ENCODE results near the gene RNGTT.

The RNGTT gene

DNA sequence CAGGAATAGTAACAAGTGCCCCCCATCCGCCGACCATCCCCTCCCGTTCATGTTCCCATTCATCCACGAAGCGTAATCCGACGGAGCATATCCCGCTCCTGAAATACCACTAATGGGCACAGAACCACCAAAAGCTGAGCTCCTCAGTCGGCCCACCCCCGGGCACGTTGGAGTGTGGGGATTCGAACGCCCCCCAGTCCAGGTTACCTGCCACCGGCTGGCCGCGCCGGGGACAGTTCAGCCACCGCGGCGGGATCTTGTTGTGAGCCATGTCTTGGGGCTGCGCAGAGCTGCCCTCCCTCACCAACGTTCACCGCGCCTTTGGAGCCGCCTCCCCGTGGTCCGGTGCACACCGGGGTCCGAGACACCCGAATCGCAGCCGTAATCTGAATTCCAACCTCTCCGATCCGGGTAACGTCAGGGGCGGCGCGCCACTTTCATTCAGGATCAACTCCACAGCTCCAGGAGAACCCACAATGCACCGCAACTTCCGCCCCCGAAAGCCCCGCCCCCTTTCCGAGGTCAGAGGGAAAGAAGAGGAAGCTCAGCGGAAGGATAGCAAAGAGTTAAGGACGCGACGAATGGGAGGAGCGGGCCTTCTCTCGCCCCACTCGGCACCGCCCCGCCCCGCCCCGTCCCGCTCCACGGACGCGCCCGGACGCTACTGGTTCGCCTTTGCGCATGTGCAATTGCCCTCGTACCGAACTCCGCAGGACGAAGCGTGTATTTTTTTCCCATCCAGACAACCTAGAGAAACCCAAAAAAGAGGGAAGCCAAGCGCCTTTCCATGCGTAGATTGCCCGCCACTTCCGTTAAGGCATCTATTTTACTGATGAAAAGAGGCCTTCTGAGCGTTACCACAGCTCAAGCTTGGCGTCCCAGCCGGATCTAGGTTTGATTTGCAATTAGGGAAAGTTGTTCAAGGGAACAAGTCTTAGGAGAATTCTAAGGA, at the start of gene RNGTT:
Gene RNGTT, minus strand, starts transcription at position 480 of the 952 bp plus-strand sequence. Its CDS starts 209 bp downstream, at position 271.
- Mint-ChIP-seq H3K27me3 (no peaks in the 10 kb centered on the region), H3K4me1 (peaks cover 42% of the 10 kb centered on the region), H3K4me3 (peak within 1 kb of the TSS; percentile 99), H3K9me3 (no peaks in the 10 kb centered on the region), H3K27ac (peak within 1 kb of the TSS; percentile 98 to 99)
- ATAC-seq (peak; percentile 100), DNase-seq (peak; percentile 94 to 96)

DNA sequence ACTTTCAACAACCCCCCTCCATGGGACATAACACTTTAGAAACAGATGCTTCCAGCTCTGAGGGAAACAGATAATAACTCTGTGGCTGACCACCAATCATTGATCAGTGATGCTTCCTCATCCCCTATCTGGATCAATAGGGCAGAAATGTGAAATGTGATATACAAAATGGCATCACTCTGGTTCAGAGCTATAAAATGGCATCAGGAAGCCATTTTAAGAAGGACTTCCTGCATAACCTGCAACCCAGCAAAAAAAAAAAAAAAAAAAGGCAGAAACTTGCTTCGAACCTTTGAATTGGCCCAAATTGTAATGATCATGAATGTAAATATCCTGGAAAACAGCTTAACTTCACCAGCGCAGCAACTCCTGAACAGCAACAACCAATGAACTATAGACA, 48.0 kb upstream of the RNGTT start:
- ATAC-seq (no peak), DNase-seq (no peak)
- Mint-ChIP-seq H3K4me3 (no peak overlapping the region), H3K4me1 (peaks cover 16% of the 10 kb centered on the region), H3K27me3 (no peaks in the 10 kb centered on the region), H3K9me3 (peaks cover 7 to 19% of the 10 kb centered on the region in 2 donors), H3K27ac (no peak overlapping the region)

DNA sequence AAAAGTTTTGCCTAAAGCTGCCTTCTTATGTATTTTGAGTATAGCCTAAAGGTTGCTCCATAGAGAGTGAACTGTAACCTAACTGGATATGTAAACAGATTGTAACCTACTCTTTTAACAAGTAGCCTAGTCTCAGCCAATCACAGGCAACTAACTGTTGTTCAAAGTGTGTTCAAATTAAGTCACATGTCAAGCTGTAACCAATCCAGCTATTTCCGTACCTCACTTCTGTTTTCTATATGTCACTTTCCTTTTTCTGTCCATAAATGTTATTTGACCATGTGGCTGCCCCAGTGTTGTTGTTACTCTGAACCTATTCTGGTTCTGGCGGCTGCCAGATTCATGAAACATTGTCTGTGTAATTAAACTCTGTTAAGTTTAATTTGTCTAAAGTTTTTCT, 47.4 kb upstream of the RNGTT start:
- no peak overlapping the region for H3K4me3 Mint-ChIP-seq
- H3K27ac Mint-ChIP-seq: no peak overlapping the region
- ATAC-seq (no peak), DNase-seq (no peak)
- no peaks in the 10 kb centered on the region for H3K27me3 Mint-ChIP-seq
- H3K4me1 Mint-ChIP-seq: peaks cover 16% of the 10 kb centered on the region
- peaks cover under 1 to 13% of the 10 kb centered on the region in 2 donors for H3K9me3 Mint-ChIP-seq

DNA sequence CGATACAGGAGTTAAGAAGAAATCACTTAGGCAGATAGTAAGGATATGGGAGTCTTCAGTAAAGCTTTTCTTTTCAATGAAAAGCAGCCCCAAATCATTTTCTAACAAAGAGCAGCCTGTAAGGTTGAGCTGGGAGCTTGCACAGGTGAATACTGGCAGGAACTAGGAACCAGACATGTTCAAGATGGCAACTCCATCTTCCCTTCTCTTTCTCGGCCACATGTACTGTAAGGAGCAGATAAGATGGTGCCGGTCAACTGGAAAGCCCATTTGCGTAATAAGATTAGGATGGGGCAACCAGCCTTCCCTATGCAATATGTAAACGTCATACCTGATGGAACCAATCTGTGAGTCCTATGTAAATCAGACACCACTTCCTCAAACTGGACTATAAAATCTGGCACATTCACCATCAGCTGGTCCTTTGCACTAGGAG, 46.2 kb upstream of the RNGTT start:
- ATAC-seq: no peak
- H3K27ac Mint-ChIP-seq: no peak overlapping the region

DNA sequence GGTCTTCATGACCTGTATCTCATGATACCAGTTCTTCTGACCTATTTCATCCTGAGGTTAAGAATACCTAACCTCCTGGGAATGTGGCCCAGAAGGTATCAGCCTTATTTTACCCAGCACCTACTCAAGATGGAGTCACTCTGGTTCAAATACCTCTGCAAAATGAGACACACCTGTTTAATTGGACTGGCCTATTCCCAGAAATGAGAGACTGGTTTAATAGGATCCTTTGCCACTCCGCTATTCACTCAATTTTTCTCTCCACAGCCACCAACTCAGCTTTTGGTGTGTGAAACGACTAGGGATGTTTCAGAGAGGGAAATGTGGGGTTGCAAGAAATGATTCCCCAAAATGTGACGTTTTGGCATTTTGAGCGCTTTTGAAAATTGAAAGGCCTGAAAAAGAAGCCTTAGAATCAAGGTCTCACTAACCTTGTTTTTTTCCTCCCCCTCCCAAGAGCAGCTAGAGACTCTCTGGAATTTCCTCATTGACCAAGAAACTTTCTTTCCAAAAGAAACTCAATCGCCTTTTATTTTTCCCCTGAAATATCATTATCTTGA, 45.5 kb upstream of the RNGTT start:
- Mint-ChIP-seq H3K27ac (no peak overlapping the region), H3K4me3 (no peak overlapping the region), H3K4me1 (peaks cover 16% of the 10 kb centered on the region), H3K27me3 (no peaks in the 10 kb centered on the region), H3K9me3 (peaks cover 0 to 11% of the 10 kb centered on the region in 2 donors)
- DNase-seq (no peak), ATAC-seq (no peak)

More for the DNA sequence above, 46.2 kb upstream of the RNGTT start:
- H3K9me3 Mint-ChIP-seq: peaks cover 0 to 11% of the 10 kb centered on the region in 2 donors
- peaks cover 16% of the 10 kb centered on the region for H3K4me1 Mint-ChIP-seq
- no peak overlapping the region for H3K4me3 Mint-ChIP-seq
- no peaks in the 10 kb centered on the region for H3K27me3 Mint-ChIP-seq
- DNase-seq: no peak

DNA sequence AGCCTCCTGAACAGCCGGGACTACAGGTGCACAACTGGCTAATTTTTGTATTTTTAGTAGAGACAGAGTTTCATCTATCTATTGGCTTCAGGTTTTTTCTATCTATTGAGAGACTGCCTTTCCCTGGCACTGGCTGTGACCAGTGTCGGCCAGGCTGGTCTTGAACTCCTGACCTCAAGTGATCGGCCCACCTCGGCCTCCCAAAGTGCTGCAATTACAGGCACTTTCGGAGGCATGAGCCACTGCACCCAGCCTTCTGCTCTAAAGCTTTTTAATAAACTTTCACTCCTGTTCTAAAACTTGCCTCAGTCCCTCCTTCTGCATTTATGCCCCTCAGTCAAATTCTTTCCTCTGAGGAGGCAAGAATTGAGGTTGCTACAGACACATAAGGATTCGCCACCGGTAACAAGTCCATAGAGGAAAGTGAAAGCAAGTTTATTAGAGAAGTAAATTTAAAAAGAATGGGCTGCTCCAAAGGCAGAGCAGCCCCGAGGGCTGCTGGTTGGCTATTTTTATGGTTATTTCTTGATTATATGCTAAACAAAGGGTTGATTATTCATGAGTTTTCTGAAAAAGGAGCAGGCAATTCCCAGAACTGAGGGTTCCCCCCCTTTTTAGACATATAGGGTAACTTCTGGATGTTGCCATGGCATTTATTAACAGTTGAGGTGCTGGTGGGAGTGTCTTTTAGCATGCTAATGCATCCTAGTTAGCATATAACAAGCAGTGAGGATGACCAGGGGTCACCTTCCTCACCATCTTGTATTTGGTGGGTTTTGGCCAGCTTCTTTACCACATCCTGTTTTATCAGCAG, 44.8 kb upstream of the RNGTT start:
- DNase-seq: no peak
- peaks cover 16% of the 10 kb centered on the region for H3K4me1 Mint-ChIP-seq
- H3K4me3 Mint-ChIP-seq: peak overlapping the region in 1 of 2 donors; percentile 6
- peaks cover 0 to 11% of the 10 kb centered on the region in 2 donors for H3K9me3 Mint-ChIP-seq
- ATAC-seq: no peak
- no peak overlapping the region for H3K27ac Mint-ChIP-seq
- no peaks in the 10 kb centered on the region for H3K27me3 Mint-ChIP-seq

DNA sequence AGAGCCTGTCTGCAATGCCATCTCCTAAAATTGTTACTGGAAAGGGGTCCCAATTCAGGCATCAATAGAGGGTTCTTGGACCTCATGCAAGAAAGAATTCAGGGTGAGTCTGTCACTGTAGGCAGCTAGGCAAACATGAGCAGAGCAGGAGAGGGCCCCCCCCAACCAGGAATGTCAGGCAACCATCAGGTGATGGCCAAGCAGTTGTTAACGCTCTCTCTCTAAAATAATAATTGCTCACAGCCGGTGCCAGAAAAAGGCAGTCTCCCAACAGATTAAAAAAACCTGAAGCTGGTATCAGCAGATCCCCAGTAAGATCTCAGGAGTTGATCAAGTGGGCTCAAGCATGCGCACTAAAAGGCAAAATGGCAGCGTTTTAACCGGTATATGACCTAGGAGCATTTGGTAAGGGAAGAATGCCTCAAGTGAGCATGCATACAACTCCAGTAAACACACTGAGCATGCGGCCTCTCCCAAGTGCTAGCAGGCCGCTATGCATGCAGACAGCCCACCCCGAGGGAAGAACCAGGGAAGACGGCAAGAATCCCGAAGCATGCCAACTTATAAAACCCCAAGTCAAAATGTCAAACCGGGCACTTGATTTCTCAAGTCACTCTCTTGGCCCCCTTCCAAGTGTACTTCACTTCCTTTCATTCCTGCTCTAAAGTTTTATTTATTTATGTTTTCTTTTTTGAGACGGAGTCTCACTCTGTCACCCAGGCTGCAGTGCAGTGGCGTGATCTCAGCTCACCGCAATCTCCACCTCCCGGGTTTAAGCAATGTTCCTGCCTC, 44.0 kb upstream of the RNGTT start:
- Mint-ChIP-seq H3K9me3 (peaks cover 0 to 11% of the 10 kb centered on the region in 2 donors), H3K27ac (no peak overlapping the region), H3K4me1 (peaks cover 16% of the 10 kb centered on the region), H3K27me3 (no peaks in the 10 kb centered on the region), H3K4me3 (peak overlapping the region in 1 of 2 donors; percentile 19)
- ATAC-seq (no peak), DNase-seq (no peak)

DNA sequence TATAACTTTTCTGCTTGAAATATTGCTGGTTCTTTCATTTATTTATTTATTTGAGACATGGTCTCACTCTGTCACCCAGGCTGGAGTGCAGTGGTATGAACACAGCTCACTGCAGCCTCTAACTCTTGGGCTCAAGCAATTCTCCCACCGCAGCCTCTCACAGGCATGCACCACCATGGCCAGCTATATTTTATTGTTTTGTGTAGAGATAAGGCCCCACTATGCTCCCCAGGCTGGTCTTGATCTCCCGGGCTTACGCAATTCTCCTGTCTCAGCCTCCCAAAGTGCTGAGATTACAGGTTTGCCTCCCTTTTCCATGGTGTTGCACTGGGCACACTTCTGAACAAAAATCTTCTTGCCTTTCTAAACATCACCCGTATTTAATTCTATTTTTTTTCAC, 39.1 kb upstream of the RNGTT start:
- Mint-ChIP-seq H3K27me3 (no peaks in the 10 kb centered on the region), H3K4me3 (no peak overlapping the region), H3K9me3 (no peaks in the 10 kb centered on the region), H3K27ac (no peak overlapping the region), H3K4me1 (peaks cover 5% of the 10 kb centered on the region)
- DNase-seq (no peak), ATAC-seq (no peak)

DNA sequence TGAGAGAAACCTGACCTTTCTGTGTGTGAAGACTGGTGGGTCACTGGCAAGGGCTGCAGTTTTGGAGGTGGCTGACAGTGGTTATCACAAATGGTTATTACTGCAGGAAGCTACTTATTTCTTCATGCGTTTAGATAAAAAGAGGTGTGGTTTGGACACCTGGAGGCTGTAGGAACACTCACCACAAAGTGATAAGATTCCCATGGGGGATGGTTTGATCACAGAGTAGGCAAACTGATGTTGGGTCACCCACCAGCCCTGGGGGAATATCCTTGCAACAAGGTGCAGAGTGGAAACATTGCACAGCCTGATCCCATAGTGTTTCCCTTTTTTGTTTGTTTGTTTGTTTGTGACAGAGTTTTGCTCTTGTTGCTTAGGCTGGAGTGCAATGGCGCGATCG, 33.9 kb upstream of the RNGTT start:
- no peaks in the 10 kb centered on the region for H3K27me3 Mint-ChIP-seq
- no peak overlapping the region for H3K27ac Mint-ChIP-seq
- no peaks in the 10 kb centered on the region for H3K9me3 Mint-ChIP-seq
- H3K4me1 Mint-ChIP-seq: no peaks in the 10 kb centered on the region
- ATAC-seq: no peak
- H3K4me3 Mint-ChIP-seq: no peak overlapping the region
- DNase-seq: no peak

DNA sequence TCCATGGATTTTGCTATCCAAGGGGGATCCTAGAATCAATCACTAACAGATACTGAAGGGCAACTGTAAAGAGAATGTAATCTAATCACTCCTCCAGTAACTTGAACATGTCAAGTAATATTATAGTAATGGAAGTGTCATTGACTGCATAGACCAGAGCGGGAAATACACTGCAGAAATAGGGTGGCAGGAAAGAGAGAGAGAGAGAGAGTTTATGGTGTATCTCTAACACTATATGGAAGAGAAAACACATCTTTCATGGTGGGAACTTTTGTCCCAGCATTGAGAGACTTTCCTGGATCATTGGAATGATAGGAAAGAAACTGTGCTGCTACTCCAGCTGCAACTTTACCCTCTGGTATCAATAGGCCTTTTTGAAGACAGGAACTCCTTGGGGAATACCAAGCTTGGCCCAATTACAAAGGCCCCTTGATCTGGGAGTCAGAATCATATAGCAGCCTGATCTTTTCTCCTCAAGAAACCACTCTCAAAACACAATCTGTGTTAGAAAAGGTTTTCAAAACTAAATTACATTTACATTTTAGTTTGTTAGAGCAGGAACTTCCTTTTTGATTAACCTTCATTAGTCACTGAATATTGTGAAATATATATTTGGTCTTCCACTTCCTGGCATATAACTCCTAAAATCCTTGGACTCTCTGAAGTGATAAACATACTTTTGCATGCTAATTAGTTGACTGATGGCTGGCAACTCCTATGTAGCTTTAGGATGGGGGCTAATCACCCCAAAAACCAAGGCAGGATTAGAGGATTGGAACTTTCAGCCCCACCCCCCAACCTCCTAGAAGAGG, 29.5 kb upstream of the RNGTT start:
- no peaks in the 10 kb centered on the region for H3K27me3 Mint-ChIP-seq
- peaks cover 5% of the 10 kb centered on the region for H3K4me1 Mint-ChIP-seq
- H3K27ac Mint-ChIP-seq: peak overlapping the region in 1 of 2 donors; percentile 76
- no peak overlapping the region for H3K4me3 Mint-ChIP-seq
- no peaks in the 10 kb centered on the region for H3K9me3 Mint-ChIP-seq
- ATAC-seq (no peak), DNase-seq (no peak)

DNA sequence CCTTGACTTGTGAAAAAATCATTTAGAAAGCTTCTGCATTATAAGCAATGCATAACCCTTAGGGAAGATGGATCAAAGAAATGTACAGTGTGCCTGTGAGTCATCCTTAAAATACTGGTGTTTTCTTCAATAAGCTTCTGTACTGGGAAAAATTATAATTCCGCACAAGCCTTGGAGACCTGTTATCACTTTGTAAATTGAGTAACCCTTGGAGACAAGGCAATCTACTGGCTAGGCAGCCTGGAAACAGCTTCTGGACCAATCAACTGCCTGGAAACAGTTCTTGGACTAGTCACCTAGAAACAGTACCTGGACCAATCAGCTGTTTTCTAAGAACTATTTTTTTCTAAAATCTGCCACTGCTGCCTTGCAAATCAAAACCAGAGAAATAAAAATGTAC, 25.8 kb upstream of the RNGTT start:
- Mint-ChIP-seq H3K4me3 (no peak overlapping the region), H3K27me3 (no peaks in the 10 kb centered on the region), H3K9me3 (no peaks in the 10 kb centered on the region), H3K27ac (no peak overlapping the region), H3K4me1 (peaks cover 5% of the 10 kb centered on the region)
- ATAC-seq (no peak), DNase-seq (no peak)

DNA sequence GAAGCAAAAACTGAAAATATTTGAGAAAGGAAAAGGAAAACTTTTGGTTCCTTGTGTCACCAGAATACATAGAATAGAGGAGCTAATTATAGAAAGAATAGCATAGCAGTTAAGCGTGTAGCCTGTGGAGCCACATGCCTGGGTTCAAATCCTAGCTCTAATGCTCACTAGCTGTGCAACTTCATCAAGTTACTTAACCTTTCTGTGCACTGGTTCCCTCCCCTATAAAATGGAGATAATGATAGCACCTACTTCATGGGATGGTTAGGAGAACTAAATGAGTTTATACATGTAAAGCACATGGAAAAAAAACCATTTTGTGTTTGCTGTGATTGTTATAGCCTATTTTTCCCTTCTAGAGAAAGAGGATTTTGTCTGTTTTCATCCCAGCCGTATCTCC, 24.5 kb upstream of the RNGTT start:
- DNase-seq: no peak
- H3K4me1 Mint-ChIP-seq: peaks cover 5% of the 10 kb centered on the region
- no peak overlapping the region for H3K4me3 Mint-ChIP-seq
- H3K27me3 Mint-ChIP-seq: no peaks in the 10 kb centered on the region
- H3K27ac Mint-ChIP-seq: no peak overlapping the region
- H3K9me3 Mint-ChIP-seq: no peaks in the 10 kb centered on the region
- ATAC-seq: no peak

DNA sequence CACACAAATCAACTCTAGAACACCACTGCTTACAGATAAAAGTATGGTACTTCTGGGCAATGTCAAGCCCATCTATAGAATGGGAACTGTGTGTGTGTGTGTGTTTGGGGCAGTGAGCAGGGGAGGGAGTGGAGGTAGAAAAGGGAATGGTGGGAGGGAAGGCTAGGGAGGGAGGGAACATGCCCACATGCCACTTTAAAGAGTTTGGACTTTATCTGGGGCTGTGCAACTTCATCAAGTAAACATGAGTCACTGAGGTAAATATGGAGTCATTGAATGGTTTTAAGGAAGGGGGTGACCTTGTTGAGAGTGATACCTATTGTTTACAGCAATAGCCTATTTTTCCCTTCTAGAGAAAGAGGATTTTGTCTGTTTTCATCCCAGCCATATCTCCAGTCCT, 22.5 kb upstream of the RNGTT start:
- ATAC-seq (no peak), DNase-seq (no peak)
- no peak overlapping the region for H3K27ac Mint-ChIP-seq
- no peaks in the 10 kb centered on the region for H3K9me3 Mint-ChIP-seq
- H3K4me1 Mint-ChIP-seq: no peaks in the 10 kb centered on the region
- H3K4me3 Mint-ChIP-seq: no peak overlapping the region
- no peaks in the 10 kb centered on the region for H3K27me3 Mint-ChIP-seq

DNA sequence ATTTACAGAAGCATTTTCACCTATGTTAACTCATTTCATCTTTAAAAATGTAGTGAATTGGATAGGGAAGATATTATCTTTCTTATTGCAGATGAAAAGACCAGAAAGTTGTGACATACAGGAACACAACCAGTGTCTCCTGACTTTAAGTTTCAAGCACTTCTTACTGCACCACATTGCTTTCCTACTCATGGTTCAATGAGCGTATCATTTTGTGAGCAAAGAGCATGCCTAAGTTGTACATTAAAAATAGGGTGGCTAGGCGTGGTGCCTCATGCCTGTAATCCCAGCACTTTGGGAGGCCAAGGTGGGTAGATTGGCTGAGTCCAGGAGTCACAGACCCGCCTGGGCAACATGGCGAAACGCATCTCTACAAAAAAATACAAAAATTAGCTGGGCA, 21.2 kb upstream of the RNGTT start:
- H3K4me1 Mint-ChIP-seq: no peaks in the 10 kb centered on the region
- no peak overlapping the region for H3K4me3 Mint-ChIP-seq
- no peak for ATAC-seq
- no peak for DNase-seq
- H3K27ac Mint-ChIP-seq: no peak overlapping the region
- H3K27me3 Mint-ChIP-seq: no peaks in the 10 kb centered on the region
- H3K9me3 Mint-ChIP-seq: no peaks in the 10 kb centered on the region
